ENCODE results near the gene VAV1. TPM values are rescaled to one million over a fixed set of nuclear protein-coding genes. Genes with fewer than 3 reads are reported as not detected.

The VAV1 gene
- total and polyA plus RNA-seq, 2 of the 13 experiments (the other 11 are each of a cell fraction or from before 2014, with no cell fraction given): not detected

- no peak for TF ChIP-seq KLF9 (CRISPR knock-in tag; IDR thresholded peaks at IDR 0.05; ENCODE audit: low read depth)
- no peak for TF ChIP-seq TFDP1 (CRISPR knock-in tag; IDR thresholded peaks at IDR 0.05; ENCODE audit: borderline replicate concordance)
- no peak for TF ChIP-seq ZHX1 (CRISPR knock-in tag; IDR thresholded peaks at IDR 0.05; ENCODE audit: low read depth)
- TF ChIP-seq RARA (CRISPR knock-in tag; IDR thresholded peaks at IDR 0.05): peak; percentile 87
- no peak for TF ChIP-seq ERF (CRISPR knock-in tag; IDR thresholded peaks at IDR 0.05)
- no peak for TF ChIP-seq CC2D1A (CRISPR knock-in tag; IDR thresholded peaks at IDR 0.05)
- TF ChIP-seq ZNF709 (CRISPR knock-in tag; IDR thresholded peaks at IDR 0.05): no peak; the same call in 1 of the 2 replicates
- TF ChIP-seq NFE2 (CRISPR knock-in tag; IDR thresholded peaks at IDR 0.05): no peak
- no peak for TF ChIP-seq KMT2A (CRISPR knock-in tag; IDR thresholded peaks at IDR 0.05)
- peak; percentile 98 for TF ChIP-seq NR2C2 (CRISPR knock-in tag; IDR thresholded peaks at IDR 0.05; ENCODE audit: borderline replicate concordance)
- TF ChIP-seq ZNF790 (CRISPR knock-in tag; IDR thresholded peaks at IDR 0.05; ENCODE audit: borderline replicate concordance): no peak
- TF ChIP-seq ZBTB26 (CRISPR knock-in tag; IDR thresholded peaks at IDR 0.05; ENCODE audit: borderline replicate concordance): peak; percentile 45; the same call in 1 of the 2 replicates
- no peak for TF ChIP-seq ZNF841 (CRISPR knock-in tag; IDR thresholded peaks at IDR 0.05; ENCODE audit: borderline replicate concordance)
- no peak; the same call in 1 of the 2 replicates for TF ChIP-seq RNF2 (conservative IDR thresholded peaks at IDR 0.05; ENCODE audit: low read depth)
- TF ChIP-seq DR1 (CRISPR knock-in tag; IDR thresholded peaks at IDR 0.05): 0 out of 2 replicates have a peak, but pooled peaks have one; percentile 24
- TF ChIP-seq, protein P1, sequence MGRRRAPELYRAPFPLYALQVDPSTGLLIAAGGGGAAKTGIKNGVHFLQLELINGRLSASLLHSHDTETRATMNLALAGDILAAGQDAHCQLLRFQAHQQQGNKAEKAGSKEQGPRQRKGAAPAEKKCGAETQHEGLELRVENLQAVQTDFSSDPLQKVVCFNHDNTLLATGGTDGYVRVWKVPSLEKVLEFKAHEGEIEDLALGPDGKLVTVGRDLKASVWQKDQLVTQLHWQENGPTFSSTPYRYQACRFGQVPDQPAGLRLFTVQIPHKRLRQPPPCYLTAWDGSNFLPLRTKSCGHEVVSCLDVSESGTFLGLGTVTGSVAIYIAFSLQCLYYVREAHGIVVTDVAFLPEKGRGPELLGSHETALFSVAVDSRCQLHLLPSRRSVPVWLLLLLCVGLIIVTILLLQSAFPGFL (CRISPR knock-in tag; IDR thresholded peaks at IDR 0.05): 0 out of 2 replicates have a peak, but pooled peaks have one; percentile 48
- TF ChIP-seq, protein P2, sequence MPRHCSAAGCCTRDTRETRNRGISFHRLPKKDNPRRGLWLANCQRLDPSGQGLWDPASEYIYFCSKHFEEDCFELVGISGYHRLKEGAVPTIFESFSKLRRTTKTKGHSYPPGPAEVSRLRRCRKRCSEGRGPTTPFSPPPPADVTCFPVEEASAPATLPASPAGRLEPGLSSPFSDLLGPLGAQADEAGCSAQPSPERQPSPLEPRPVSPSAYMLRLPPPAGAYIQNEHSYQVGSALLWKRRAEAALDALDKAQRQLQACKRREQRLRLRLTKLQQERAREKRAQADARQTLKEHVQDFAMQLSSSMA (CRISPR knock-in tag; IDR thresholded peaks at IDR 0.05): peak; percentile 49; the same call in 1 of the 2 replicates
- no peak for TF ChIP-seq BATF2 (CRISPR knock-in tag; IDR thresholded peaks at IDR 0.05)
- TF ChIP-seq, protein P3, sequence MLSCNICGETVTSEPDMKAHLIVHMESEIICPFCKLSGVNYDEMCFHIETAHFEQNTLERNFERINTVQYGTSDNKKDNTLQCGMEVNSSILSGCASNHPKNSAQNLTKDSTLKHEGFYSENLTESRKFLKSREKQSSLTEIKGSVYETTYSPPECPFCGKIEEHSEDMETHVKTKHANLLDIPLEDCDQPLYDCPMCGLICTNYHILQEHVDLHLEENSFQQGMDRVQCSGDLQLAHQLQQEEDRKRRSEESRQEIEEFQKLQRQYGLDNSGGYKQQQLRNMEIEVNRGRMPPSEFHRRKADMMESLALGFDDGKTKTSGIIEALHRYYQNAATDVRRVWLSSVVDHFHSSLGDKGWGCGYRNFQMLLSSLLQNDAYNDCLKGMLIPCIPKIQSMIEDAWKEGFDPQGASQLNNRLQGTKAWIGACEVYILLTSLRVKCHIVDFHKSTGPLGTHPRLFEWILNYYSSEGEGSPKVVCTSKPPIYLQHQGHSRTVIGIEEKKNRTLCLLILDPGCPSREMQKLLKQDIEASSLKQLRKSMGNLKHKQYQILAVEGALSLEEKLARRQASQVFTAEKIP (CRISPR knock-in tag; IDR thresholded peaks at IDR 0.05; ENCODE audit: borderline replicate concordance): no peak
These were observed 34.4 kb upstream of the VAV1 start (continued) for GRCh38 chr19:6737873-6738786.
